SK-N-SH (cell line): ENCODE results near the gene SYNM. TPM values are rescaled to one million over a fixed set of nuclear protein-coding genes. Genes with fewer than 3 reads are reported as not detected.

Experiments used
- CTCF ChIA-PET: fragments of 300-600, 350-600 bp; formaldehyde crosslinking; extraction: SDS; loops from one replicate; lab custom pipeline; 2021; lab: Yijun Ruan, JAX
- POLR2A ChIA-PET: fragments of 350-600 bp; sonication (Branson Sonifier 250); formaldehyde crosslinking; extraction: SDS; loops from one replicate; lab custom pipeline; 2020; ENCODE audit warnings: antibody characterized with exemption, inconsistent platforms; lab: Yijun Ruan, JAX
- DNase-seq: peaks from one replicate; pipeline ENCODE4 v3.0.0; 2012
- H2AFZ ChIP-seq: fragments of 200-600 bp; sonication (generic); 2 replicates; pipeline ENCODE4 v1.8.1; 2016; ENCODE audit warnings: antibody characterized with exemption, mild to moderate bottlenecking, low read depth
- H3F3A ChIP-seq: fragments of 200-600 bp; sonication (generic); replicated peaks from 2 replicates; pipeline ENCODE3; 2016; ENCODE audit warnings: antibody characterized with exemption, mild to moderate bottlenecking; ENCODE audit not compliant: insufficient read depth
- H3K27ac ChIP-seq, 2 experiments: fragments of 200-500 bp in 1 of 2; fragments of 200-600 bp in 1 of 2; sonication (Bioruptor generic) in 1 of 2; sonication (generic), shearing (Covaris generic) in 1 of 2; 2 replicates each; pipeline versions ENCODE4 v1.5.1 to v1.6.1; 2014 to 2016; ENCODE audit warnings: low read depth in 2 of 2, inconsistent platforms in 1 of 2, low read length in 1 of 2, mild to moderate bottlenecking in 1 of 2, mixed read lengths in 1 of 2
- H3K27me3 ChIP-seq: fragments of 200-600 bp; sonication (generic), shearing (Covaris generic); 2 replicates; pipeline ENCODE4 v1.6.1; 2016; ENCODE audit warnings: mixed run types; ENCODE audit not compliant: insufficient read depth
- H3K36me3 ChIP-seq, 2 experiments: fragments of 200-500 bp in 1 of 2; fragments of 200-600 bp in 1 of 2; sonication (Bioruptor generic) in 1 of 2; sonication (generic) in 1 of 2; replicated peaks in 1 of 2; 2 replicates each; pipeline versions ENCODE3 to v1.5.1; 2014 to 2016; ENCODE audit warnings: low read length in 1 of 2, mild to moderate bottlenecking in 1 of 2; ENCODE audit not compliant: insufficient read depth in 2 of 2, control insufficient read depth in 1 of 2
- H3K4me1 ChIP-seq, 2 experiments: fragments of 200-500 bp in 1 of 2; fragments of 200-600 bp in 1 of 2; sonication (Bioruptor generic) in 1 of 2; sonication (generic), shearing (Covaris generic) in 1 of 2; 2 replicates each; pipeline versions ENCODE4 v1.5.1 to v1.6.1; 2014 to 2016; ENCODE audit warnings: low read depth in 1 of 2, low read length in 1 of 2, mixed run types in 1 of 2; ENCODE audit not compliant: insufficient read depth in 2 of 2, control insufficient read depth in 1 of 2
- H3K4me2 ChIP-seq: fragments of 200-600 bp; sonication (generic), shearing (Covaris generic); 2 replicates; pipeline ENCODE4 v1.6.1; 2017; ENCODE audit warnings: mixed run types
- H3K4me3 ChIP-seq, 2 experiments: fragments of 200-500 bp in 1 of 2; fragments of 200-600 bp in 1 of 2; sonication (Bioruptor generic) in 1 of 2; sonication (generic), shearing (Covaris generic) in 1 of 2; 2 replicates each; pipeline versions ENCODE4 v1.5.1 to v1.8.1; 2014 to 2016; ENCODE audit warnings: low read depth in 2 of 2, inconsistent platforms in 1 of 2, low read length in 1 of 2, mild to moderate bottlenecking in 1 of 2, mixed read lengths in 1 of 2, moderate library complexity in 1 of 2
- H3K79me2 ChIP-seq: fragments of 200-600 bp; sonication (generic); 2 replicates; pipeline ENCODE4 v1.8.1; 2017; ENCODE audit warnings: mild to moderate bottlenecking; ENCODE audit not compliant: insufficient read depth
- H3K9ac ChIP-seq: fragments of 200-600 bp; sonication (generic); 2 replicates; pipeline ENCODE4 v1.6.1; 2017; ENCODE audit warnings: mixed run types
- H3K9me2 ChIP-seq: fragments of 200-600 bp; sonication (generic); 2 replicates; pipeline ENCODE4 v1.6.1; 2017; ENCODE audit warnings: mixed run types
- H3K9me3 ChIP-seq: fragments of 200-600 bp; sonication (generic); 2 replicates; pipeline ENCODE4 v1.6.1; 2017; ENCODE audit warnings: mixed run types, mild to moderate bottlenecking, moderate library complexity
- H4K20me1 ChIP-seq: fragments of 200-600 bp; sonication (generic); 2 replicates; pipeline ENCODE4 v1.6.1; 2017; ENCODE audit warnings: mild to moderate bottlenecking, mixed run types; ENCODE audit not compliant: insufficient read depth
- FOSL2 ChIP-seq: IDR thresholded peaks from 2 replicates; pipeline ENCODE4 v1.4.0; 2012; ENCODE audit warnings: low read depth, mild to moderate bottlenecking, moderate library complexity, borderline replicate concordance
- FOXJ3 ChIP-seq: sonication (generic); formaldehyde crosslinking; IDR thresholded peaks from 2 replicates; pipeline ENCODE4 v1.5.1; 2020; ENCODE audit warnings: mild to moderate bottlenecking, missing genetic modification reagents
- FOXM1 ChIP-seq: IDR thresholded peaks from 2 replicates; pipeline ENCODE4 v1.4.0; 2012; ENCODE audit warnings: low read depth, mild to moderate bottlenecking
- GABPA ChIP-seq: IDR thresholded peaks from 2 replicates; pipeline ENCODE4 v1.4.0; 2012; ENCODE audit warnings: low read depth, mild to moderate bottlenecking
- GATA2 ChIP-seq: sonication (generic); formaldehyde crosslinking; IDR thresholded peaks from 2 replicates; pipeline ENCODE4 v1.5.0; 2020; ENCODE audit warnings: mild to moderate bottlenecking, missing genetic modification reagents
- MEF2A ChIP-seq: IDR thresholded peaks from 2 replicates; pipeline ENCODE4 v1.4.0; 2012; ENCODE audit warnings: low read depth, borderline replicate concordance
- RCOR1 ChIP-seq: fragments of 150-350 bp; IDR thresholded peaks from 2 replicates; pipeline ENCODE4 v1.6.1; 2017; ENCODE audit warnings: antibody characterized with exemption, low read length
- SIN3A ChIP-seq: IDR thresholded peaks from 2 replicates; pipeline ENCODE4 v1.6.1; 2012; ENCODE audit warnings: low read depth, mild to moderate bottlenecking, low read length, moderate library complexity, borderline replicate concordance
- SMC3 ChIP-seq: IDR thresholded peaks from 2 replicates; pipeline ENCODE4 v1.6.1; 2012; ENCODE audit warnings: low read depth, low read length, improper control_type of control experiment
- TAF1 ChIP-seq: IDR thresholded peaks from 2 replicates; pipeline ENCODE4 v1.6.1; 2012; ENCODE audit warnings: low read depth, mild to moderate bottlenecking, low read length, moderate library complexity, borderline replicate concordance
- TCF12 ChIP-seq: IDR thresholded peaks from 2 replicates; pipeline ENCODE4 v1.4.0; 2012
- YY1 ChIP-seq: IDR thresholded peaks from 2 replicates; pipeline ENCODE4 v1.4.0; 2012; ENCODE audit warnings: low read depth, mild to moderate bottlenecking
- WGBS: methylation state at CpG from one replicate; pipeline ENCODE4 v1.1.6; 2017; ENCODE audit warnings: low lambda C conversion rate; 5-methylcytosine and 5-hydroxymethylcytosine counted together
- polyA plus RNA-seq, 3 experiments: library from polyadenylated mRNA; depleted of rRNA; stranded (reverse); fragments of >200 nt; gene quantifications; 2 replicates each; pipeline ENCODE4 v1.2.3, GENCODE V29; 2012
- TF ChIP-seq, protein P1 (sequence below): fragments of 150-350 bp; IDR thresholded peaks from 2 replicates; pipeline ENCODE4 v1.6.1; 2017; ENCODE audit warnings: antibody characterized with exemption, low read length, low read depth, borderline replicate concordance
- TF ChIP-seq, protein P2 (sequence below): IDR thresholded peaks from 2 replicates; pipeline ENCODE4 v1.4.0; 2012; ENCODE audit warnings: low read depth, borderline replicate concordance
- TF ChIP-seq, protein P3 (sequence below): IDR thresholded peaks from 2 replicates; pipeline ENCODE4 v1.4.0; 2012; ENCODE audit warnings: low read depth

SYNM gene
- polyA plus RNA-seq, 1 of the 3 experiments (the other 2 are of a cell fraction) = 5.0 TPM

DNA sequence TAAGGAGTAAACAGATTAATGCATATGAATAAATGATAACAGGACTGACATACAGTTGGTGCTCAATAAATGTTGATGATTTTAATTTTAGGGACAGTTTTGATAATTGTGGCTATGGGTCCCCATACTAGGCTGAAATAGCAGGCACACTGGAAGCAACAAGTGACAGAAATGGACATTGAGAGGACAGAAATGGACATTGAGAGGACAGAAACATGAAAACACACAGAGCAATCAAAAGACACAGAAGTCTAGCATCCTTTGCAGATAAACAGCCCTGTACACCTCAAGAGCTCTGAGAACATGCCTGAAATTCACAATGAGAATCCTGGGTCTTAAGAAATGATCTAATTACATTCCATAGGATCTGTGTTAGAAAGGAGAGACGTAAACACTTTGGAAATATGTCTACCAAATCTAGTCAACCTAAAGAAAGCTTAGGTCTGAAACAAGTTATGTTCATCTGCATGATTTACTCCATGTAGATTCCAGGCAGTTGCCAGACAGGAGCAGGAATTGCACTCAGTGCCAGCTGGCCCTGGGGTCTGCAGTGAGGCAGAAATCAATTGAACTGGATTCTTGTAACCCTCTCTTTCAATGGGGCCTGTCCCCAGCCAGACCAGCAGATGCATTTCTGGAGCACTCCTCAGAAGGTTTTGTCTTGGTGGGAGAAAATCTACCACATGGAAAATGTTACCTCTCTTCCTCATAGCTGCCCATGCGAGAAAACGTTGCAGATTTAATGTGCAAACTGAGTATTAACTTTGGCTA is 60.3 kb downstream of the SYNM start:
- no peak for DNase-seq
- Histone ChIP-seq H4K20me1 (no peaks in the 10 kb centered on the region), H3K9me3 (no peaks in the 10 kb centered on the region), H3K9ac (no peak overlapping the region), H3K4me3 (no peak overlapping the region), H3K9me2 (no peaks in the 10 kb centered on the region), H3F3A (peaks cover 5% of the 10 kb centered on the region), H3K27ac (no peak overlapping the region), H3K27me3 (no peaks in the 10 kb centered on the region), H3K36me3 (no peaks in the 10 kb centered on the region), H2AFZ (no peak overlapping the region), H3K4me2 (no peak overlapping the region), H3K4me1 (peaks cover 2 to 11% of the 10 kb centered on the region in 2 experiments; a peak in 3 of 4 replicates), H3K79me2 (no peaks in the 10 kb centered on the region)
- ChIA-PET CTCF (interaction anchor here (1.4 to 1.6 kb wide), 3 partner anchors 11 to 64 kb away, joined by 3 to 5 read pairs (median 3); no protein-coding TSS in a partner anchor), POLR2A (no interaction called here)
- TF ChIP-seq RCOR1 (no peak), GABPA (no peak), YY1 (no peak), SIN3A (no peak), GATA2 (CRISPR knock-in tag) (no peak), TCF12 (no peak), SMC3 (no peak), FOXM1 (no peak), FOXJ3 (no peak), FOSL2 (no peak), TAF1 (no peak), MEF2A (no peak)
- TF ChIP-seq, protein P1, sequence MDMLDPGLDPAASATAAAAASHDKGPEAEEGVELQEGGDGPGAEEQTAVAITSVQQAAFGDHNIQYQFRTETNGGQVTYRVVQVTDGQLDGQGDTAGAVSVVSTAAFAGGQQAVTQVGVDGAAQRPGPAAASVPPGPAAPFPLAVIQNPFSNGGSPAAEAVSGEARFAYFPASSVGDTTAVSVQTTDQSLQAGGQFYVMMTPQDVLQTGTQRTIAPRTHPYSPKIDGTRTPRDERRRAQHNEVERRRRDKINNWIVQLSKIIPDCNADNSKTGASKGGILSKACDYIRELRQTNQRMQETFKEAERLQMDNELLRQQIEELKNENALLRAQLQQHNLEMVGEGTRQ = no peak
- TF ChIP-seq, protein P2, sequence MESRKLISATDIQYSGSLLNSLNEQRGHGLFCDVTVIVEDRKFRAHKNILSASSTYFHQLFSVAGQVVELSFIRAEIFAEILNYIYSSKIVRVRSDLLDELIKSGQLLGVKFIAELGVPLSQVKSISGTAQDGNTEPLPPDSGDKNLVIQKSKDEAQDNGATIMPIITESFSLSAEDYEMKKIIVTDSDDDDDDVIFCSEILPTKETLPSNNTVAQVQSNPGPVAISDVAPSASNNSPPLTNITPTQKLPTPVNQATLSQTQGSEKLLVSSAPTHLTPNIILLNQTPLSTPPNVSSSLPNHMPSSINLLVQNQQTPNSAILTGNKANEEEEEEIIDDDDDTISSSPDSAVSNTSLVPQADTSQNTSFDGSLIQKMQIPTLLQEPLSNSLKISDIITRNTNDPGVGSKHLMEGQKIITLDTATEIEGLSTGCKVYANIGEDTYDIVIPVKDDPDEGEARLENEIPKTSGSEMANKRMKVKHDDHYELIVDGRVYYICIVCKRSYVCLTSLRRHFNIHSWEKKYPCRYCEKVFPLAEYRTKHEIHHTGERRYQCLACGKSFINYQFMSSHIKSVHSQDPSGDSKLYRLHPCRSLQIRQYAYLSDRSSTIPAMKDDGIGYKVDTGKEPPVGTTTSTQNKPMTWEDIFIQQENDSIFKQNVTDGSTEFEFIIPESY = no peak
- TF ChIP-seq, protein P3, sequence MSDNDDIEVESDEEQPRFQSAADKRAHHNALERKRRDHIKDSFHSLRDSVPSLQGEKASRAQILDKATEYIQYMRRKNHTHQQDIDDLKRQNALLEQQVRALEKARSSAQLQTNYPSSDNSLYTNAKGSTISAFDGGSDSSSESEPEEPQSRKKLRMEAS = no peak
- WGBS = 85% methylated on average over 3 of the region's 3 CpGs
